HL-60 (cell line): ENCODE measurements around the gene MAN2B2.

ENCODE experiments used
- DNase-seq, 2 experiments: peaks; one replicate each; pipeline ENCODE4 v3.0.0-alpha.2; 2010 to 2020; ENCODE audit warnings: low read depth in 1 of 2, low spot score in 1 of 2
- H3K27ac ChIP-seq: fragments of 250-450 bp; sonication (Bioruptor Pico); replicated peaks from 2 replicates; pipeline ENCODE4 v1.5.1; 2020; ENCODE audit warnings: mild to moderate bottlenecking, moderate library complexity
- H3K27me3 ChIP-seq: fragments of 250-450 bp; sonication (Bioruptor Pico); 2 replicates; pipeline ENCODE4 v1.5.1; 2021; ENCODE audit warnings: mild to moderate bottlenecking, moderate library complexity; ENCODE audit not compliant: insufficient read depth, poor library complexity, severe bottlenecking
- H3K4me3 ChIP-seq: replicated peaks from 2 replicates; pipeline ENCODE4 v1.5.1; 2011; ENCODE audit warnings: mild to moderate bottlenecking, control low read depth, low read length; ENCODE audit not compliant: insufficient read depth
- CTCF ChIP-seq: IDR thresholded peaks from one replicate; pipeline ENCODE4 v1.5.1; 2011; ENCODE audit warnings: low read length, control low read depth, inconsistent platforms; ENCODE audit not compliant: insufficient read depth
- GABPA ChIP-seq: IDR thresholded peaks from 2 replicates; pipeline ENCODE4 v1.6.1; 2012; ENCODE audit warnings: low read depth
- POLR2AphosphoS5 ChIP-seq: IDR thresholded peaks from 2 replicates; pipeline ENCODE4 v1.6.1; 2012; ENCODE audit warnings: low read depth
- REST ChIP-seq: IDR thresholded peaks from 2 replicates; pipeline ENCODE4 v1.6.1; 2012; ENCODE audit warnings: low read depth; ENCODE audit not compliant: insufficient replicate concordance
- SPI1 ChIP-seq: IDR thresholded peaks from 2 replicates; pipeline ENCODE4 v1.6.1; 2012; ENCODE audit warnings: low read depth, mild to moderate bottlenecking, borderline replicate concordance

Gene MAN2B2

GRCh38 chr4:6614701-6615230 lies 39.8 kb downstream of the MAN2B2 start:
- no peak overlapping the region for H3K4me3 ChIP-seq
- H3K27me3 ChIP-seq, result no peaks in the 10 kb centered on the region
- H3K27ac ChIP-seq, result no peak overlapping the region
- no peak for DNase-seq
- TF ChIP-seq SPI1, result no peak
- TF ChIP-seq POLR2AphosphoS5, result no peak
- TF ChIP-seq GABPA, result no peak
- TF ChIP-seq REST, result no peak
- TF ChIP-seq CTCF, result no peak

- no peak overlapping the region for H3K4me3 ChIP-seq
- TF ChIP-seq SPI1 (no peak), REST (no peak), GABPA (no peak), POLR2AphosphoS5 (no peak), CTCF (no peak)
- H3K27me3 ChIP-seq, result no peaks in the 10 kb centered on the region
- no peak for DNase-seq
- no peak overlapping the region for H3K27ac ChIP-seq
Observed at GRCh38 chr4:6616087-6616995, 41.4 kb downstream of the MAN2B2 start.

- H3K4me3 ChIP-seq, result no peak overlapping the region
- TF ChIP-seq GABPA, result no peak
- no peak overlapping the region for H3K27ac ChIP-seq
- no peak for DNase-seq
- no peaks in the 10 kb centered on the region for H3K27me3 ChIP-seq
Observed at GRCh38 chr4:6617246-6617645, 42.3 kb downstream of the MAN2B2 start.

- DNase-seq, result no peak
- no peak overlapping the region for H3K4me3 ChIP-seq
- TF ChIP-seq POLR2AphosphoS5, result no peak
- TF ChIP-seq SPI1, result no peak
- TF ChIP-seq REST, result no peak
- no peak for TF ChIP-seq CTCF
- no peak for TF ChIP-seq GABPA
- no peaks in the 10 kb centered on the region for H3K27me3 ChIP-seq
- no peak overlapping the region for H3K27ac ChIP-seq
Observed at GRCh38 chr4:6618386-6619115, 43.6 kb downstream of the MAN2B2 start.
